H1 (cell line): ENCODE measurements around the gene PNLIP.

Experiments used
- CBX8 ChIP-seq: fragments of 300-800, 300-1000 bp; sonication (generic); IDR thresholded peaks from 2 replicates; pipeline ENCODE4 v1.7.1; 2016; ENCODE audit warnings: low read depth, low read length, borderline replicate concordance
- CHD1 ChIP-seq: IDR thresholded peaks from 2 replicates; pipeline ENCODE4 v1.6.1; 2012; ENCODE audit warnings: low read depth, low read length, improper control_type of control experiment
- EP300 ChIP-seq, 2 experiments: IDR thresholded peaks; 1 replicate in 1 of 2; 2 replicates in 1 of 2; pipeline ENCODE4 v1.6.1; 2011 to 2012; ENCODE audit warnings: low read depth in 2 of 2, low read length in 2 of 2, mild to moderate bottlenecking in 2 of 2, borderline replicate concordance in 1 of 2, inconsistent platforms in 1 of 2, moderate library complexity in 1 of 2
- HDAC2 ChIP-seq, 2 experiments: fragments of 300-600 bp in 1 of 2; sonication (generic) in 1 of 2; IDR thresholded peaks; 2 replicates each; pipeline ENCODE4 v1.6.1; 2011 to 2012; ENCODE audit warnings: low read depth in 2 of 2, low read length in 2 of 2, mild to moderate bottlenecking in 2 of 2, moderate library complexity in 2 of 2, borderline replicate concordance in 1 of 2, inconsistent platforms in 1 of 2
- MAFK ChIP-seq: IDR thresholded peaks from 2 replicates; pipeline ENCODE4 v1.6.1; 2012; ENCODE audit warnings: low read depth, mild to moderate bottlenecking, improper control_type of control experiment, low read length
- PHF8 ChIP-seq: fragments of 200-600 bp; sonication (generic); conservative IDR thresholded peaks from 2 replicates; pipeline ENCODE4 v1.7.1; 2012; ENCODE audit warnings: low read depth, mild to moderate bottlenecking, inconsistent platforms, low read length, moderate library complexity
- POLR2A ChIP-seq, 2 experiments: IDR thresholded peaks; 1 replicate in 1 of 2; 2 replicates in 1 of 2; pipeline ENCODE4 v1.6.1; 2011; ENCODE audit warnings: low read depth in 2 of 2, low read length in 2 of 2, mild to moderate bottlenecking in 2 of 2; ENCODE audit errors: control extremely low read depth in 1 of 2
- POLR2AphosphoS5 ChIP-seq: IDR thresholded peaks from 2 replicates; pipeline ENCODE4 v1.6.1; 2011; ENCODE audit warnings: low read depth, low read length
- POU5F1 ChIP-seq: IDR thresholded peaks from 2 replicates; pipeline ENCODE4 v1.6.1; 2011; ENCODE audit warnings: low read depth, mild to moderate bottlenecking, low read length, moderate library complexity
- TF ChIP-seq, protein P1 (sequence below), 3 experiments: IDR thresholded peaks; 1 replicate in 2 of 3; 2 replicates in 1 of 3; pipeline versions ENCODE4 v1.5.1 to v1.6.1; 2011; ENCODE audit warnings: low read length in 3 of 3, mild to moderate bottlenecking in 3 of 3, inconsistent platforms in 2 of 3, low read depth in 1 of 3, moderate library complexity in 1 of 3; ENCODE audit not compliant: insufficient read depth in 1 of 3; ENCODE audit errors: control extremely low read depth in 1 of 3
- TF ChIP-seq, protein P2 (sequence below): IDR thresholded peaks from 2 replicates; pipeline ENCODE4 v1.6.1; 2011; ENCODE audit warnings: low read depth, mild to moderate bottlenecking, low read length; ENCODE audit not compliant: insufficient read depth

DNA sequence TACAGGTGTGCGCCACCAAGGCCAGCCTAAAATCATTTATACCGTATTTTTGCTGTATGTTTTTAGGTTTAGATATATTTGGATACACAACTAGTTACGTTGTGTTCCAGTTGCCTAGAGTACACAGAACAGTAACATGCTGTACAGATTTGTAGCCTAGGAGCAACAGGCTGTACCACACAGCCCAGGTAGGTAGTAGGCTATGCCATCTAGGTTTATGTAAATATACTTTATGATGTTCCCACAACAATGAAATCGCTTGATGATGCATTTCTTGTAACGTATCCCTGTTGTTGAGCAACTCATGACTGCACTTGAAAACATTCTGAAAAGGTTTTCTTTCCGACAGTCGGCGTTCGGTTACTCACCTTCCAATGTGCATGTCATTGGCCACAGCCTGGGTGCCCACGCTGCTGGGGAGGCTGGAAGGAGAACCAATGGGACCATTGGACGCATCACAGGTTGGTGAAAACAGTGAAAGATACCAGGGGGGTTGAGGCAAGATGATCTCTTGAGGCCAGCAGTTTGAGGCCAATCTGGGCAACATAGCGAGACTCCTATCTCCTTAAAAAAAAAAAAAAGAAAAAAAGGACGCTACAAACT is 7.7 kb downstream of the PNLIP start:
- no peak for TF ChIP-seq POU5F1
- TF ChIP-seq PHF8 = no peak
- no peak for TF ChIP-seq POLR2A (IDR thresholded peaks at IDR 0.05; ENCODE audit: control extremely low read depth in 1 of 2, low read depth in 2 of 2, low read length in 2 of 2)
- TF ChIP-seq, protein P1, sequence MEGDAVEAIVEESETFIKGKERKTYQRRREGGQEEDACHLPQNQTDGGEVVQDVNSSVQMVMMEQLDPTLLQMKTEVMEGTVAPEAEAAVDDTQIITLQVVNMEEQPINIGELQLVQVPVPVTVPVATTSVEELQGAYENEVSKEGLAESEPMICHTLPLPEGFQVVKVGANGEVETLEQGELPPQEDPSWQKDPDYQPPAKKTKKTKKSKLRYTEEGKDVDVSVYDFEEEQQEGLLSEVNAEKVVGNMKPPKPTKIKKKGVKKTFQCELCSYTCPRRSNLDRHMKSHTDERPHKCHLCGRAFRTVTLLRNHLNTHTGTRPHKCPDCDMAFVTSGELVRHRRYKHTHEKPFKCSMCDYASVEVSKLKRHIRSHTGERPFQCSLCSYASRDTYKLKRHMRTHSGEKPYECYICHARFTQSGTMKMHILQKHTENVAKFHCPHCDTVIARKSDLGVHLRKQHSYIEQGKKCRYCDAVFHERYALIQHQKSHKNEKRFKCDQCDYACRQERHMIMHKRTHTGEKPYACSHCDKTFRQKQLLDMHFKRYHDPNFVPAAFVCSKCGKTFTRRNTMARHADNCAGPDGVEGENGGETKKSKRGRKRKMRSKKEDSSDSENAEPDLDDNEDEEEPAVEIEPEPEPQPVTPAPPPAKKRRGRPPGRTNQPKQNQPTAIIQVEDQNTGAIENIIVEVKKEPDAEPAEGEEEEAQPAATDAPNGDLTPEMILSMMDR (IDR thresholded peaks at IDR 0.05; ENCODE audit: control extremely low read depth in 1 of 3, insufficient read depth in 1 of 3, low read depth in 1 of 3, low read length in 3 of 3) = no peak
- TF ChIP-seq HDAC2 (IDR thresholded peaks at IDR 0.05; ENCODE audit: borderline replicate concordance in 1 of 2, low read depth in 2 of 2, low read length in 2 of 2) = no peak
- TF ChIP-seq EP300 (IDR thresholded peaks at IDR 0.05; ENCODE audit: borderline replicate concordance in 1 of 2, low read depth in 2 of 2, low read length in 2 of 2) = no peak
- TF ChIP-seq CBX8 = no peak
- no peak for TF ChIP-seq POLR2AphosphoS5
- no peak for TF ChIP-seq MAFK
- TF ChIP-seq, protein P2, sequence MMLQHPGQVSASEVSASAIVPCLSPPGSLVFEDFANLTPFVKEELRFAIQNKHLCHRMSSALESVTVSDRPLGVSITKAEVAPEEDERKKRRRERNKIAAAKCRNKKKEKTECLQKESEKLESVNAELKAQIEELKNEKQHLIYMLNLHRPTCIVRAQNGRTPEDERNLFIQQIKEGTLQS = no peak
- TF ChIP-seq CHD1 = no peak
